SU-DHL-6 (cell line): ENCODE data around the gene STK11.
A peak's percentile ranks its signal among the peaks of the same experiment; 100 is the strongest.

Experiments used
- H2AFZ ChIP-seq: fragments of 200-600 bp; sonication (generic); 2 replicates; pipeline ENCODE4 v1.6.1; 2014; ENCODE audit warnings: low read depth, mild to moderate bottlenecking, moderate library complexity, mixed read lengths, antibody characterized with exemption, low read length; ENCODE audit not compliant: severe bottlenecking
- H3F3A ChIP-seq: fragments of 200-600 bp; shearing (Covaris generic); 2 replicates; pipeline ENCODE4 v1.6.0; 2016; ENCODE audit warnings: antibody characterized with exemption, mild to moderate bottlenecking; ENCODE audit not compliant: insufficient read depth
- H3K27ac ChIP-seq: fragments of 200-600 bp; sonication (generic); 2 replicates; pipeline ENCODE4 v1.5.1; 2016; ENCODE audit warnings: low read depth, mild to moderate bottlenecking, low read length, moderate library complexity, mixed read lengths
- H3K27me3 ChIP-seq: fragments of 200-600 bp; sonication (generic), shearing (Covaris generic); 2 replicates; pipeline ENCODE4 v1.6.0; 2014; ENCODE audit warnings: mild to moderate bottlenecking, low read length
- H3K36me3 ChIP-seq: fragments of 200-600 bp; sonication (generic); 2 replicates; pipeline ENCODE4 v1.6.1; 2014; ENCODE audit warnings: mild to moderate bottlenecking, low read length, mixed read lengths
- H3K4me2 ChIP-seq: fragments of 300-600, 200-600 bp; shearing (Covaris generic), sonication (generic); 2 replicates; pipeline ENCODE4 v1.6.0; 2014; ENCODE audit warnings: low read length, low read depth, mild to moderate bottlenecking; ENCODE audit not compliant: poor library complexity, severe bottlenecking
- H3K4me3 ChIP-seq: fragments of 200-600 bp; sonication (generic); 2 replicates; pipeline ENCODE4 v1.5.1; 2014; ENCODE audit warnings: antibody characterized with exemption, low read length, mild to moderate bottlenecking, mixed read lengths; ENCODE audit not compliant: insufficient read depth, poor library complexity, severe bottlenecking
- H3K79me2 ChIP-seq: fragments of 200-600 bp; sonication (generic); 2 replicates; pipeline ENCODE4 v1.6.1; 2014; ENCODE audit warnings: mild to moderate bottlenecking, low read length, moderate library complexity; ENCODE audit not compliant: insufficient read depth
- H3K9ac ChIP-seq: fragments of 200-600 bp; sonication (generic); 2 replicates; pipeline ENCODE4 v1.7.0; 2014; ENCODE audit warnings: mild to moderate bottlenecking, low read length
- H3K9me2 ChIP-seq: fragments of 200-600 bp; sonication (generic); replicated peaks from 2 replicates; pipeline ENCODE4 v1.6.1; 2014; ENCODE audit warnings: low read length; ENCODE audit not compliant: insufficient read depth
- H3K9me3 ChIP-seq: fragments of 200-600 bp; sonication (generic); 2 replicates; pipeline ENCODE4 v1.6.1; 2014; ENCODE audit warnings: low read length, mixed read lengths; ENCODE audit not compliant: insufficient read depth
- H4K20me1 ChIP-seq: fragments of 200-600 bp; sonication (generic); 2 replicates; pipeline ENCODE4 v1.6.1; 2014; ENCODE audit warnings: low read depth, mild to moderate bottlenecking, antibody characterized with exemption, low read length, moderate library complexity, mixed read lengths
- CTCF ChIP-seq: fragments of 200-600 bp; sonication (generic); IDR thresholded peaks from one replicate; pipeline ENCODE4 v1.5.1; 2017; ENCODE audit warnings: antibody characterized with exemption, mild to moderate bottlenecking, low read length, moderate library complexity; ENCODE audit not compliant: insufficient read depth, poor library complexity, severe bottlenecking
- EZH2phosphoT487 ChIP-seq: fragments of 200-600 bp; sonication (generic), shearing (Covaris generic); conservative IDR thresholded peaks from 2 replicates; pipeline ENCODE4 v1.6.1; 2018; ENCODE audit warnings: mild to moderate bottlenecking, antibody characterized with exemption, low read length, moderate library complexity, mixed read lengths

STK11 gene

DNA sequence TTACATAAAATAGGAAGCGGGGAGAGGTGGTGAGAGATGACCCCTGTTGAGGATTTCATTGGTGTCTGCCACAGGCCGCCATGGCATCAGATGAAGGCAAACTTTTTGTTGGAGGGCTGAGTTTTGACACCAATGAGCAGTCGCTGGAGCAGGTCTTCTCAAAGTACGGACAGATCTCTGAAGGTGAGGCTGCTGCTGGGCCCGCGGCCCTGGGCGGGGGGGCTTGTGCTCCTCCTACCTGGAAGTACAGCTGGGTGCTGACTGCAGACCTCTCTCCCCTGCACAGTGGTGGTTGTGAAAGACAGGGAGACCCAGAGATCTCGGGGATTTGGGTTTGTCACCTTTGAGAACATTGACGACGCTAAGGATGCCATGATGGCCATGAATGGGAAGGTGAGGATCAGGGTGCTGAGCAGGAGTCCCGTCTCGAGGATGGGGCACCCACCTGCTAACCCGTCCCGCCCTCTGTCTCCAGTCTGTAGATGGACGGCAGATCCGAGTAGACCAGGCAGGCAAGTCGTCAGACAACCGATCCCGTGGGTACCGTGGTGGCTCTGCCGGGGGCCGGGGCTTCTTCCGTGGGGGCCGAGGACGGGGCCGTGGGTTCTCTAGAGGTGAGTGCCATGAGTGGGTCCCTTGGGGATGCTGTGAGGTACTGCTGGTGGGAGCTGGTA lies 65.4 kb downstream of the STK11 start:
- H3K9ac ChIP-seq: peak overlapping the region; percentile 89
- TF ChIP-seq CTCF (no peak), EZH2phosphoT487 (no peak)
- H3K9me2 ChIP-seq: no peaks in the 10 kb centered on the region
- H4K20me1 ChIP-seq: no peaks in the 10 kb centered on the region; the same call in 1 of the 2 replicates
- peak overlapping the region; percentile 95 for H3K4me3 ChIP-seq
- H3K27me3 ChIP-seq: no peaks in the 10 kb centered on the region
- H3K27ac ChIP-seq: peak overlapping the region; percentile 85
- H3K4me2 ChIP-seq: peak overlapping the region; percentile 77
- no peak overlapping the region for H2AFZ ChIP-seq
- H3K79me2 ChIP-seq: peaks cover 31% of the 10 kb centered on the region
- peaks cover 6% of the 10 kb centered on the region for H3K36me3 ChIP-seq
- H3K9me3 ChIP-seq: no peaks in the 10 kb centered on the region
- peaks cover 47% of the 10 kb centered on the region for H3F3A ChIP-seq

DNA sequence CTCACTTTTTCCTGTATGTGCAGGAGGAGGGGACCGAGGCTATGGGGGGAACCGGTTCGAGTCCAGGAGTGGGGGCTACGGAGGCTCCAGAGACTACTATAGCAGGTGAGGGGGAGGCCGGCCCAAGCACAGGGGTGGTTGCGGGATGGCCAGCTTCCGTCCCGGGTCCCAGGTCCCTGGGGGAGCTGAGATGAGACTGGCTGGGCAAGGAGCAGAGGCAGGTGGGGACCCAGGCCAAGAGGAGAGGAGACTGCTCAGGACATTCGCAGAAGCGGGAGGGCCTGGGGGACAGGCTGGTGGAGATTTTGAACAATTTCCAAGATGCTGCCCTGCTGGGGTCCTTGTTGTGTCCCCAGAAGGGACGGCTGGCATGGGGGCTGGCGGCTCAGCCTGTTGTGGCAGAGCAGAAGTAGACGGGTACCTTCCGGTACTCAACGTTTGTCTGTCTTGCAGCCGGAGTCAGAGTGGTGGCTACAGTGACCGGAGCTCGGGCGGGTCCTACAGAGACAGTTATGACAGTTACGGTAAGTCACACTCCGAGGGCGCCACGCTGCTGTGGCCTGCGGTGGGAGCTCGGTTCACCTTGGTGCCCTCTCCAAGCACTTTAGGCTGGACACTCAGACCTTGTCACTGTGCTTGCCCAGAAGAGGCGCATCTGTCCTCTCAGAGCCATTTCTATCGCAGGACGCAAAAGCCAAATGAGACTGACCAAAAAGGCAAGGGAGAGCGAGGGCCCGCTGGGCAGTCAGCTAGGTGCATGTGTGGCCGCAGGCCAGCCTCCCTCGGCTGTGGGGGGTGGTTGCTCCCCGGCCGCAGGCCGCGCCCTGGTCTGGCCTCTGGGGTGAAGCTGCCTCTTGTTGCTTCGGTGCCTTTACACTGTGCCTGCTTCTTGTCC lies 66.2 kb downstream of the STK11 start:
- no peaks in the 10 kb centered on the region; the same call in 1 of the 2 replicates for H4K20me1 ChIP-seq
- no peaks in the 10 kb centered on the region for H3K9me3 ChIP-seq
- no peaks in the 10 kb centered on the region for H3K27me3 ChIP-seq
- H3K4me3 ChIP-seq: no peak overlapping the region
- H3K4me2 ChIP-seq: peak overlapping the region; percentile 77
- H3K36me3 ChIP-seq: peaks cover 6% of the 10 kb centered on the region
- H3K9ac ChIP-seq: peak overlapping the region; percentile 89
- peaks cover 35% of the 10 kb centered on the region for H3K79me2 ChIP-seq
- TF ChIP-seq EZH2phosphoT487 (no peak), CTCF (no peak)
- H2AFZ ChIP-seq: no peak overlapping the region
- H3K9me2 ChIP-seq: no peaks in the 10 kb centered on the region
- no peak overlapping the region for H3K27ac ChIP-seq
- peaks cover 53% of the 10 kb centered on the region for H3F3A ChIP-seq

- Histone ChIP-seq H3F3A (peaks cover 57% of the 10 kb centered on the region), H3K27me3 (no peaks in the 10 kb centered on the region), H3K79me2 (peaks cover 35% of the 10 kb centered on the region), H3K9me2 (no peaks in the 10 kb centered on the region), H3K36me3 (peaks cover 6% of the 10 kb centered on the region), H3K9ac (no peak overlapping the region), H3K27ac (no peak overlapping the region), H3K4me3 (no peak overlapping the region), H4K20me1 (no peaks in the 10 kb centered on the region; the same call in 1 of the 2 replicates), H2AFZ (no peak overlapping the region), H3K9me3 (no peaks in the 10 kb centered on the region), H3K4me2 (no peak overlapping the region)
- TF ChIP-seq CTCF: no peak
- TF ChIP-seq EZH2phosphoT487: no peak
These were observed 67.1 kb downstream of the STK11 start for GRCh38 chr19:1272423-1273262.
